GM19193 (cell line): ENCODE measurements around the gene ELAC2.

Experiments
- POLR2A ChIP-seq: IDR thresholded peaks from 4 replicates; pipeline ENCODE4 v1.6.1; 2011; ENCODE audit not compliant: insufficient read depth, insufficient read length; ENCODE audit errors: extremely low read depth

Gene ELAC2

GRCh38 chr17:12990041-12990808 lies 27.6 kb downstream of the ELAC2 start:
- TF ChIP-seq POLR2A: no peak

DNA sequence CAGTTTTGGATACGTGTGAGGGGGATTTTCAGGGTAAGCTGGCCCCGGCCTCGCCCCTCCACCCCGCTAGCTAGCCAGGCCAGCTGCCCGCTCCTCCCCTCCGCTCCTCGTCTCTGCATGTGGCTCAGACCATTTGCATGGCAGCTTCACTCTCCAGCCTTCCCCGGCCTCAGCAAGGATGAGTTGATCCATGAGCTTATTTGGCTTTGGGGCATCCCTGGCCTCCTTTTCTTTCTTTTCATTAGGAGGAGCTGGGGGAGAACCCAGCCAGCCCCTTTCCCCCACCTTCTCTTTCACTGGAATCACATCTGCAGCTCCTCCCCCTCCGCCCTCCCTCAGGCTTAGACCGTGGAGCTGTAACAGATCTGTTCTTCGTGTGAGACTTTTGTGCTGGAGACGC lies 30.7 kb downstream of the ELAC2 start:
- no peak for TF ChIP-seq POLR2A

- no peak for TF ChIP-seq POLR2A
These were observed 32.2 kb downstream of the ELAC2 start for GRCh38 chr17:12985431-12986293.

DNA sequence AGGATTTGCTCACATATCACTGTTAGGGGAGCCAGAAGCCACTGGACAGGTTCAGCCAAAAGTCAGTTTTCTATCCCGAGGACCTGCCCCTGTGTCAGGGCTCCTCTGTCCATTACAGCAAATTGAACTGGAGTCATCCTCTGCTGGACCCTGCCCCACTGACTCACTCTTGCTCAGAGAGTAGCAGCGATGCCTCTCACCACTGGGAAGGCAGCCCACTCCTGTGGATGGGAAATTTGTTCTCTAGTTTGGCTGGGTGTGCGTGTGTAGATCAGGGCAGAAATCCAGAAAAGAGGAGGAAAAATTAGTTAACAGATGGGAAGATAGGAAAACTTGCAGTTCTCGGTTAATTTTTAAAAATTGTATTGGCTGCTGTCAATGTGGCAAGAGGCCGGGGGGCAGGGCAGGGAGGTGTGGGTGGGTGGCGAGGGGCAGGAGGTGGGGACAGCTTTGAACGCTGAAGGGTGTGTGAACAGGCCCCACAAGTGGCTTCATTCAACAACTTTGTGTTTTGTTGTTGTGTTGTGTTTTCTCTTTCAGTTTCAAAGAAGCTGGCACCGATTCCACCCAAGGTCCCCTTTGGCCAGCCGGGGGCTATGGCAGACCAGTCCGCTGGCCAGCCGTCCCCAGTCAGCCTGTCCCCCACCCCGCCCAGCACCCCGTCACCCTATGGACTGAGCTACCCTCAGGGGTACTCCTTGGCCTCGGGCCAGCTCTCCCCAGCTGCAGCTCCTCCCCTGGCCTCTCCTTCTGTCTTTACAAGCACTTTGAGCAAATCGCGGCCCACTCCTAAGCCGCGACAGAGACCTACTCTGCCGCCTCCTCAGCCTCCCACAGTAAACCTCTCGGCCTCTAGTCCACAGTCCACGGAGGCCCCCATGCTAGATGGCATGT lies 33.6 kb downstream of the ELAC2 start:
- TF ChIP-seq POLR2A: no peak

DNA sequence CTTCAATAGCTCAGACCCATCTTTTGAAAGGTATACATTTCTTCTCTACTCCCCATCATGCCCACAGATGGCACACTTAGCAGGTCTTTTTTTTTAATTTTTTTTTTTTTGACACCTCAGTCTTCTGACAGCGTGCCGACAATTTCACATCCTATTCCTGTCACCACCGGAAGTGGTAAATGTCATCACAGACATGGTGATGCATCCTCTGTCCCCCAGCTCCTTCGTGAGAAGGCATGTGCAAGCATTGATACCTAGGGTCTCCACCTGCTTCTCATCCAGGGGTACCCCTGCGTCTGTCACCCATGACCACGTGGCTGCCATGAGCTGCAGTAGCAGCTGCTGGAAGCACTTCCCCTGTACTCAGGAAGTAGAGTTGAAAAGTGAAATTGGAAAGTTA lies 35.6 kb downstream of the ELAC2 start:
- no peak for TF ChIP-seq POLR2A

DNA sequence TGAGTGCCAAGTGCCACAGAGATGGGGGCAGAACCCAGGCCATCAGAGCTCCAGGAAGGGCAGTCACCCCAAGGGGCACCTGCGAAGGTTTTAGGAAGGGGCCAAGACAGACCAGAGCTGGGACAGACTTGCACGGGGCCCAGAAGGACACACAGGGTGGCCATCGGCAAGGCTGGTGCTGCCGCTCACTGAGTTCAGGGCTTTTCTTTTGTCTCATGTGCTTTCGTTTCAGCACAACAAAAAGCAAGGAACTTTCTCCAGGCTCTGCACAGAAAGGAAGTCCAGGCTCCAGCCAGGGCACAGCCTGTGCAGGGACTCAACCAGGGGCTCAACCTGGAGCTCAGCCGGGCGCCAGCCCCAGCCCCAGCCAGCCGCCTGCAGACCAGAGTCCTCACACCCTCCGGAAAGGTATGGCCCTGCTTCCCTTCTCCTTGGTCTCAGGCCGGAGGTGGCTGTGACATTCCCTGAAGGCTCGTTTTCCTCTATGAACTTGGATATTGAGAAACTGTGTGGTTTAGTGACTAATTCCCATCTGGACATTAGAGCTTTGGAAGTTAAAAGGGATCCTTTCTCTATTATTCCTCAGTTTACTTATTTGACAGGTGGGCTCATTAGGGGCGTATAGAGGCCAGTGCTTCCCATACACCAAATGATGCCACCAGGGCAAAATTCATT lies 37.9 kb downstream of the ELAC2 start:
- TF ChIP-seq POLR2A: no peak

DNA sequence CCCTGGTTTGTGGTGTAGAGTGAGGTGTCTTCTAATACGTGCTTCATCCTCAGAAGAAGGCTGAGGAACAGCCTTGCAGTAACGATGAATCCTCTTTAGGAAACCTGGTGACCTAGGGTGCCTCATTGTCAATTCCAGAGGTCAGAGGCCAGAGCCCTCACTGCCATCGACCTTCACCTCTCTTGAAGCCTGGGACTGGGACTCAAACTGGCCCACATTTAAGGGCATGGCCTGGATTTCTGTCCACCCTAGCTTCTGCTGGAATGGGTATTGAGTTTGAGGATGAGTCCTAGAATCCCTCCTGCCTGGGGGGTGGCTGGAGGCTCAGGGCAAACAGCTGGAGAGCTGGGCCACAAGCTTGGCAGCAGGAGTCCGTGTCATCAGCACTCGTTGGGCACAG lies 38.6 kb downstream of the ELAC2 start:
- no peak for TF ChIP-seq POLR2A

DNA sequence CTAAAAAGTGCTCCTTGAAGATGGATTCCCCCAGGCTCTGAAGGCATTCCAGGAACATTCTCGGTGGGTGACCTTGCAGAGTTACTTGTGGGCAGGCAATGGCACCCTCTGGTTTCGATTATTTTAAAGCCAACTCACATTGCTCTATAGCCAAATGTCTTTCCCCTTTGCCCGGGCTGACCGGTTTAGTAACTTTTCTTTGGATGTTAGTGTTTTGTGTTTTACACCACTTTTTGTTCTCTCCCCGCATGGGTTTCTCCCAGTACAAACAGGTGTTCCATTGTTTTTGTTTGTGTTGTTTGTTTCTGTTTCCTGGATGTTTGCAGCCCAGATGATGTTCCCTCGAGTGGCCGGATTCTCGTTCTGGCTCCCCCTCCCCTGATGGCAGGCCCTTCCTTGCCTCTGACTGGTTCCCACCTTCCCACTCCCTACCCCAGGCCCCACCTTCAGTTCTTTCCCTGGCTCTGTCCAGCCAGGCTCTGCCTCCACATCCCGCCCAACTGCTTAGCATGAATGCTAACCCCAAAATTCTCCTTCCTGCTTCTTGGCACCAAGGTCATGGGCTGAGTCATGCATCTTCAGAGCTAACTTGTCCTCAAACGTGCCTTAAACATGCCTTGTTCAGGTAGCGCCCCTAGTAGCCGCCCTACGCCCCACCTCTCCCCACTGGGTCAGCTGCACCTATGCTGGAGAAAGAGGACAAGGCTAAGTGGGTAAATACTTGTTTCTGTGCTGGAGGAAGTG lies 40.6 kb downstream of the ELAC2 start:
- no peak for TF ChIP-seq POLR2A

DNA sequence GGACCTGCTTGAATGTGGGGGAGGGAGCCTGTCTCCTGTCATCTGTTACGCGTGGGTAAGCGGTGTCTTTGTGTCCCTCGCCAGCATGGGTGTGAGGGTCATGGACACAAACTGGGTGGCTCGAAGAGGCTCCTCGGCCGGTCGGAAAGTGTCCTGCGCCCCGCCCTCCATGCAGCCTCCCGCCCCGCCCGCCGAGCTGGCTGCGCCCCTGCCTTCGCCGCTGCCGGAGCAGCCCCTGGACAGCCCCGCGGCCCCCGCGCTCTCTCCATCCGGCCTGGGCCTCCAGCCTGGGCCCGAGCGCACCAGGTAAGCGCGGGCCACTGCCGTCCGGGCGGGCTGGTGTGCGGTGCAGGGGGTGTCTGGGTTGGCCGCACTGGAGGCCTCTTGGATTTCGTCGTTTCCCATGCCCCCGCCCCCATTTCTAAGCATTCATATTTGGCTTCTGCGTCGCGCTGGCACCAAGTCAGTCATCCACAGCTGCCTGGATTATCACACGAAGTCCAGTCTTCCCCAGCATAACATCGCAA lies 43.8 kb downstream of the ELAC2 start:
- no peak for TF ChIP-seq POLR2A

- no peak for TF ChIP-seq POLR2A
These were observed 44.3 kb downstream of the ELAC2 start for GRCh38 chr17:12973496-12974004.

DNA sequence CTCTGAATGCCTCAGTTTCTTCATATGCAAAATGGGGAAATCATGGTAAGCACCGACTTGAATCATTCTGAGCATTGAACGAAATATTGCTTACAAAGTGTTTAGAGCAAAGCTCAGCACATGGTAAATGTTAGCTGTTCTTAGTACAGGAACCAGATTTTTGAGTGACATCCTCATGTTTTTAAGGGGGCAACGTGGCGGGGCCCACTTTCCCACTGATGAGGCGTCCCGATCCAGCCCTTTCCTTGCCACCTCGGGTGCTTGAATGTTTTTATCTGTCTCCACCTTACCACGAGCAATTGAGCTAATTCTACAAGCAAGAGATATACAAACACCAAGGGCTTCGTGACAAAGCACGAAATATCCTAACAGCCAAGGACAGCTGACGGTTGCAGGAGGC lies 49.9 kb downstream of the ELAC2 start:
- no peak for TF ChIP-seq POLR2A

GRCh38 chr17:12966413-12966812 lies 51.4 kb downstream of the ELAC2 start:
- no peak for TF ChIP-seq POLR2A

- no peak for TF ChIP-seq POLR2A
These were observed 51.8 kb downstream of the ELAC2 start for GRCh38 chr17:12965988-12966387.
